GM19397 (cell line): ENCODE results near the gene ISM2.
"Not testable (repeated sequence)": the region's sequence is repeated elsewhere in the genome, so short reads cannot be mapped to it uniquely, and the experiment has no call there.

Source experiments
- ATAC-seq: cut with Tn5 transposase; IDR thresholded peaks from one replicate; pipeline ENCODE4 v1.9.1; 2021; ENCODE audit warnings: mild to moderate bottlenecking, moderate library complexity; ENCODE audit not compliant: unreplicated experiment

The ISM2 gene

DNA sequence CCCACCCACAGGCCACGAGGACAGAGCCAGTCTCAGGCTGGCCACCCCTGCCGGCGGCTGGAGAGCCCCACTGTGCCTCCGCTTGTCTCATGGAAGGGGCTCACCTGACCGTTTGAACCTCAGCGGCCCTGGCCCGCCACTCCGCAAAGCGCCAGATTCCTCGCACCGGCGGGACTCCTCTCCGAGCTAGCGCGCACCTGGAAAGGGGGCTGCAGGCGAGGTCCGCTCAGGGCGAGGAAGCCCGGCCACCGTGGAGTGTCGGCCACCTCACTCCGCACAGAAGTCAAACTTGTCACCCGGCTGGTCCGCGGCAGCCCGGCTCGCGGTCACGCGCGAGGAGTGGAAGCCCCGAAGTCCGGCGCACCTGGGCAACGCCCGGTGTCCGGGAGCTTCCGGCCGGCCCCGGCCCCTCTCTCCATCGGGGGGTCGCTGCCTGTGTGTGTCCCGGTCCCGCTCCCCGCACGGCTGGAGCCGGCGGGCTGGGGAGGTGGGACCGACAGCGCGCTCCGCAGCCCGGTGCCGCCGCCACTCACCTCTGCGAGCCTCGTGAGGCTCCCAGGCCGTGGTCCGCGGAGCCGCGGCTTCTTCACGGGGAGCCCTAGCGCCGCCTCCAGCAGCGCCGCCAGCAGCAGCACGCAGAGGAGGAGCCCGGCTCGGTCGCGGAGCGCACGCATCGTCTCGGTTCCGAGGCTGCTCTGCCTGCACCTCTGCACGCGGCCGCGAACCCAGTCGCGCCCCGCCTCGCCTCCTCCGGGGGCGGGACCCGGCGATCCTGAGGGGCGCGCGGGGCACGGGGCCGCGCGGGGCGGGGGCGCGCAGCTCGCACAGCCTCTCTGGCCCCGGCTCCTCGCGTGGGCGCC, at the start of gene ISM2:
Gene ISM2, minus strand, starts transcription at position 697 of the 860 bp plus-strand sequence. Its CDS starts 23 bp downstream, at position 674.
- ATAC-seq, result peak; percentile 68

DNA sequence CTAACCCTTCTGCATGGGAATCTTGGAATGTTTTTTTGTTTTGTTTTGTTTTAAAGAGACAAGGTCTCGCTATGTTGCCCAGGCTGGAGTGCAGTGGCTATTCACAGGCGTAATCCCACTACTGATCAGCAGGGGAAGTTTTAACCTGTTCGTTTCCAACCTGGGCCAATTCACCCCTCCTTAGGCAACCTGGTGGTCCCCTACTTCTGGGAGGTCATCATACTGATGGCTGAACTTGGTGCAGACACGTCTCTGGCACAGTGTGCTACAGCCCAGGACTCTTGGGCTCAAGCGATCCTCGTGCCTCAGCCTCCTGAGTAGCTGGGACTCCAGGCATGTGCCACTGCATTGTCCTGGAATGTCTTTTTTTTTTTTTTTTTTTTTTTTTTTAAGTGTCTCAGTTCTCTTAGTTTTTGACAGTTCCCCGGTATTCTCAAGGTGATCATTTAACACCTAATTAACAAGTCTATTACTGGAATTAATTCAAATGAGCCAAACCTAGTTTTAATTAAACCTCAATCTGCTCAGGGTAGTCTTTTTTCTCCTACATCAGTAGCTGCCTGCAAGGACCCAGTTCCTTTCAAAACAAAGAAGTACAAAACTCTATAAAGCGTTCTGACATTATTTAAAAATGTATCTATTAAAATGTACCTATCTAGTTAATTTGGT, 49.0 kb upstream of the ISM2 start:
- ATAC-seq, result no peak

DNA sequence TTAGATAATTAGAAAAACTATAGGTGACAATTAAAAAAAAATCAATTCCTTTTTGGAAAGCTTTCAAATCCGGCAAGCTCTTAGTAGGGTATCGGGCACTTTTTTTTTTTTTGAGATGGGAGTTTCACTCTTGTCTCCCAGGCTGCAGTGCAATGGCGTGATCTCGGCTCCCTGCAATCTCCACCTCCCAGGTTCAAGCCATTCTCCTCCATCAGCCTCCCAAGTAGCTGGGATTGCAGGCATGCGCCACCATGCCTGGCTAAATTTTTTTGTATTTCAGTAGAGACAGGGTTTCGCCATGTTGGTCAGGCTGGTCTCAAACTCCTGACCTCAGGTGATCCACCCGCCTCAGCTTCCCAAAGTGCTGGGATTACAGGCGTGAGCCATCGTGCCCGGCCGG, 46.6 kb upstream of the ISM2 start:
- ATAC-seq, result not testable (repeated sequence)

DNA sequence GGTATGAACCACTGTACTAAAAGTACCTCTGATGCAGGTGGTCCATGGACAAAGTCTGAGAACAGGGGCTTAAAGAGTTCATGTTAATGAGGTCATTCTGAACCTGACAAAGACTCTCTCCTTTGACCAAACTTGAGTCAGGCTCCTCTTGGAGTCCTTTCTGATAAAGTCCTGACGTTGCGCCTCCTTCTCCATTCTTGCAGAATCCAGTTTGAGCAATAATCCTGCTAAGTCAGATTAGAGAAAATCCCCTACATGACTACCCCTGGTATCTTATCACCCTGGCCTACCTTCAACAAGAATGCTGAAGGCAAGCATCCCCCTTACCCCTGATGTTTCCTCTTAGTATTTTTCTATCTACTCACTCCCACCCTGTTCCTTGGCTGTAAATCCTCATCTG, 46.0 kb upstream of the ISM2 start:
- no peak for ATAC-seq

DNA sequence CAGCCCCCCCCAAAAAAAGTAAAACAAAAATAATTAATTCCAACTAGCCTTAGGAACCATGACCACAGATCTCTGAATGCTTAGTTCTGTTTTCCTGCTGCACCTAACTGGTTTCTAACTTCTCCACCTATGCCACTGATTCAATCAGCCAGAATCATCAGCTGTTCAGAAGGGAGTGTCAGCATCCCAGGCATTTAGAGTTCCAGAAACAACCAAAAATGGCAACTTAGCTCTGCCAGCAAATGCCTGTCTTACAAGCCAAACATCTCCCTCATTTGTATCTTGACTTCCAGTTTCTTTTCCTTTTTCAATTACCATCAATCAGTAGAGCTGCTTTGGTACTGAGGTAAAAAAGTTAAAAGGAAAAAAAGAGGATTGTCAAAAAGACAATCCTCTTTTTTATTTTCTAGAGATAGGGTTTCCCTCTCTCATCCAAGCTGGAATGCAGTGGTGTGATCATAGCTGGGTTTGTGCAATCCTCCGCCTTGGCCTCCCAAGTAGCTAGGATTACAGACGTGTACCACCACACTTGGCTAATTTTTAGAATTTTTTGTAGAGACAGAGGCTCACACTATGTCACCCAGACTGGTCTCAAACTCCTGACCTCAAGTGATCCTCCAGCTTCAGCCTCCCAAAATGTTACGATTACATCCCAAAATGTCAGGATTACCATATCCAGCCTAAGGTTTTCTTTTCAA, 45.2 kb upstream of the ISM2 start:
- no peak for ATAC-seq

DNA sequence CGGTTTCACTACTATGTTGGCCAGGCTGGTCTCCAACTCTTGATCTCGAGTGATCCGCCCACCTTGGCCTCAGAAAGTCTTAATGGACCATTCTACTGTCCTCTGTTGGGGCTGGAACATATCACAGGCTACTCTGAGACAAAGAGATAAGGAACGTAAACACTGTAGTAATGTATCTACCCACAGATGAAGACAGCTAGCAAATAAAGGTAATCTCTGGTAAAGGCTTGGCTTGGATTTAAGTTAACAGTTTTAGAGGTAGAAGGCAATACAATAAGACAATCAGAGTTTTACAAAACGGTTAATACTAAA, 44.6 kb upstream of the ISM2 start:
- ATAC-seq, result no peak

DNA sequence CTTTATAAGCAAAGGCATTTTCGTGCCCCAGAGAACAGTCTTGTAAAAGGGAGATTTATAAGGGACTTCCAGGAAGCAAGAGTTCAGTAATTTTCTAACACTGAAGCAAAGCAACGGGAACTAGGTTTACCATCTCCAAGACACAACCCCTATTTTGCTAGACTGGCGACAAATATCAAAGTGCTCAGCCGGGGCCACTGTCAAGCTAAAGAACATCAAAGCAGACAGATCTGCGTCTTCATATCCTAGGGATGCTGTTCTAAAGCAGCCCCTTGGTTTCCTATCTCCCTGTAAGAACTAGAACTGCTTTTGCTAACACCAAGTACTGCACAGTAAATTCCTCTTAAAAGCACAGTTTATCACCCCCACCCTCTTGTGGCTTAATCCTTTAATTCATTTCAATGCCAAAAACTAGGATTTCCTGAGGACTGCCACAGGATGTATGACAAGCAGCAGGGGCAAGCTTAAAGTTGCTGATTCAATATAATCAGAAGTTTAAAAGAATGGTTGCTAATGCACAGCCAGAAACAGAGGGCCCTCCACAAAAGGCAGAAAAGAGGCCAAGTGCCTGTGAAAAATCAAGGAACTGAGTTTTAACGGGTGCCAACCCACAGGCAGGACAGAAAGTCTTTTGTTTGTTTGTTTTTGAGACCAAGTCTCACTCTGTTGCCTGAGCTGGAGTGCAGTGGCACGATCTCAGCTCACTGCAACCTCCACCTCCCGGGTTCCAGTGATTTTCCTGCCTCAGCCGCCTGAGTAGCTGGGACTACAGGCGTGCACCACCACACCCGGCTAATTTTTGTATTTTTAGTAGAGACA, 44.0 kb upstream of the ISM2 start:
- ATAC-seq, result no peak

DNA sequence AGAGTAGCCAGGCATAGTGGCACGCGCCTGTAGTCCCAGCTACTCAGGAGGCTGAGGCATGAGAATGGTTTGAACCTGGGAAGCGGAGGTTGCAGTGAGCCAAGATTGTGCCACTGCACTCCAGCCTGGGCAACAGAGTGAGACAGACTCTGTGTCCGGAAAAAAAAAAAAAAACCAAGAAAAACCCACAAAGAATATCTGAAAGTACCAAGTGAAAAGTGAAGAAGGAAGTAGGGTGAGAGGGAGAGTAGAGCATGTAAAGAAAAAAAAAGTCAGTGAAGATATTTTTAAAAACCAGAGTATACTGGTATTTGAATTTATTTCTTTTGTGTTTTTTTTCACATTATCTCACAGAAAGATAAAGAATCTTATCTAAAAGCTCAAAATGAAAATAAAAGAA, 43.3 kb upstream of the ISM2 start:
- ATAC-seq, result no peak

DNA sequence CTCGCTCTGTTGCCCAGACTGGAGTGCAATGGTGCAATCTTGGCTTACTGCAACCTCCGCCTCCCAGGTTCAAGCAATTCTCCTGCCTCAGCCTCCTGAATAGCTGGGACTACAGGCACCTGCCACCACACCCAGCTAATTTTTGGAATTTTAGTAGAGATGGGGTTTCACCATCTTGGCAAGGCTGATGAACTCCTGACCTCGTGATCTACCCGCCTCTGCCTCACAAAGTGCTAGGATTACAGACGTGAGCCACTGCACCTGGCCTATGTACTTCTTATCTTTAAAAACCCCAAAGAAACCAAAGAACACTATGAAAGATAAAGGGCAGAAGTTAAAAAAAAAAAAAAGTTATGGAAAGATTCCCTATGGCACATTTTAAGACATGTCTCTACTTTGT, 38.3 kb upstream of the ISM2 start:
- ATAC-seq, result not testable (repeated sequence)

DNA sequence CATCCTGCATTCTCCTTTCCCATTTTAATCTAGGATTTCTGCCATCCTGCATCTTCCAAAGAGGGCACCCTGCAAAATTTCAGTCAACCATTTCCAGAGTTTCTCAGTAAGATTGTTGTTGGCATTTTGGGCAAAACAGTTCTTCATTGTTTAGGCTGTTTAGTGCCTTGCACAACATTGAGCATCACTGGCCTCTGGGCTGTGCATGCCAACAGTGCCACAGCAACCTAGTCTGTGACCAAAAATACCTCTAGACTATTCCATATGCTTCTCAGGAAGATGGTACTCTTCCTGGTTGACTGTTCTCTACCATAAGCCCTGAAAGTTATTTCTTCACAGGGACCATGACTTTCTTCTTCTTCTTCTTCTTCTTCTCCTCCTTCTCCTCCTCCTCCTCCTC, 32.5 kb upstream of the ISM2 start:
- ATAC-seq, result no peak

DNA sequence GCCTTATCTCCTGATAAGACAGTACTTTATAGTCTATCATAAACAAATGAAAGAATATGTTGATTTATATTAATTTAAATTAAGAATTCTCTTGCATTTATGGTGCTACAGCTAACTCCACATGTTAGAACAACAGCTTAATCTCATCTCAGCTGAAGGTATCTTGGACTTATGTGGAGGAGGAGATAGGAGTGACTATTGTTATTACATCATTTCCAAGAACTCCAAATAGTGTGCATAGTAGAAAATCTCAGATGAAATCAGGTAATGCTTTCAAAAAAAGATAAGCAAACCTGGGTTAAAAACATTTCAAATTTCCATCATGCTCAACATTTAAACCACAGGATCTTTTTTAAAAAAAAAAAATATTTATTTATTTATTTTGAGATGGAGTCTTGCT, 31.3 kb upstream of the ISM2 start:
- no peak for ATAC-seq

DNA sequence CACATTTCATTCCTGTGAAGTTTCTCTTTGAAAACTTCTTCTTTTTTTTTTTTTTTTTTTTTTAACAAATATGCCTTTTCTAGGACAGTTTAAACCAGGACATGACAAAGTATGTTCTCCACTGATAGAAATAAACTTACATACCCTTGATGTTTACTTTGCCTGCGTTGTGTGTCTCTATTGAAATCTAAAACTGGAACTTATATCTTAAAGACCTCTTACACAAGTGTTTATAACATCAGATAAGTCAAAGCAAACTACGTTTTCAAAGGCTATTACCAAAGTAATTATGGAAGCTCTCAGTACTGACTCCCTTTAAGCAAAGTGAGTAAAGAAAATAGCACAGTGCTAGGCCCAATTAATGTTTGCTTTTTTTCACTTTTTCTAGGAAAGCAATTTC, 30.6 kb upstream of the ISM2 start:
- no peak for ATAC-seq

DNA sequence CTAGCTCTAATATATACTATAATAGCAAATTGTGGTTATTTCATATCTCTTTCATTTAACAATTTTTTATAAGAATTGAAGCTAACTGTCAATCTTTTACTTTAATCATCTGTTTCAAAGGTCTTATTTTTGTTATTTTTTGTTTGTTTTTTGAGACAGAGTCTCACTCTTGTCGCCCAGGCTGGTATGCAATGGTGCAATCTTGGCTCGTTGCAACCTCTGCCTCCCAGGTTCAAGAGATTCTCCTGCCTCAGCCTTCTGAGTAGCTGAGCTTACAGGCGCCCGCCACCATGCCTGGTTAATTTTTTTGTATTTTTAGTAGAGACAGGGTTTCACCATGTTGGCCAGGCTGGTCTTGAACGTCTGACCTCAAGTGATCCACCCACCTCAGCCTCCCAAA, 30.1 kb upstream of the ISM2 start:
- ATAC-seq, result not testable (repeated sequence)

DNA sequence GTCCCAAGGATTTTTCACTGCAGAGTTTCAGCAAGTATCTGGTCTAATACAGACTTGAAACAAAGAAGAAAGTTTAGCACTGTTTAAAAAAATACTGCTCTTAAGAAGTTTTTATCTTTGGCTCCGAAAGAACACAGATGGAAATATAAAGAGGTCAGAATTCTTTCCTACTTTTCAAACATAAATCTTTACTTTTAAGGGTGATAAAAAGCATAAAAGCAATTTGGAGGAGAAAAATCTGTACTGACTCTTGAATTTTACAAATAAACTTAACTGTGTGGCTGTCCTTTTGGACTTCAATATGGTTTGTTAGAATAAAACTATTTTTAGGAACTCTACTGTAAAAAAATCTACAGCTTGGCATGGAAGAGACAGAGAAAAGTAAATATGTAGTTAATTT, 27.6 kb upstream of the ISM2 start:
- ATAC-seq, result no peak

DNA sequence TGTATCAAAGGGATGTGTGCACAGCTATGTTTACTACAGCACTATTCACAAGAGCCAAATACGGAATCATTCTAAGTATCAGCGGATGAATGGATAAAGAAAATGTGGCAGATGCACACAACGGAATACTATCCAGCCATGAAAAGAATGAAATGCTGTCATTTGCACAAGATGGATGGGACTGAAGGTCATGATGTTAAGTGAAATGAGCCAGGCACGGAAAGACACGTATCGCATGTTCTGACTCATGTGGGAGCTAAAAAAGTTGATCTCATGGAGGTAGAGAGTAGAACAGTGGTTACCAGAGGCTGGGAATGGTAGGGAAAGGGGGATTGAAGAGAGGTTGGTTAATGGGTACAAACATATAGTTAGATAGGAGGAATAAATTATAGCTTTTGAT, 25.9 kb upstream of the ISM2 start:
- no peak for ATAC-seq

DNA sequence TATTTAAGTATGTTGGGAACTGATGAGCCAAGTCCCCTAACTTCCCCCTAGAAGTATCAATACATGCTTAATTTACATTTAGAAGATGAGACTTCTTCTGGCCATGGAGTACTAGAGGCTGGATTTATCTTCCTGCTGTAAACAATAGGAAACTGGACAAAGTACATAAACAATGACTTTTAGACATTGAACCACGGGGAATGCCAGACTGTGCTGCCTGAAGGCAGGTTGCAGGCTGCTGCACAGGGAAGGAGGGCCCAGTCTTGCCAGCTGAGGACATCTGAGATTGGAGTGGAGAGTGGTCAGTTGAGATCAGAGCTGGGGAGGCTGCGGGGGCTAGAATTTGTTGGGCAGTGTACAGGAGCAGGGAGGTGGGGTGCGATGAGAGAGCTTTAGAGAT, 24.5 kb upstream of the ISM2 start:
- ATAC-seq, result no peak

DNA sequence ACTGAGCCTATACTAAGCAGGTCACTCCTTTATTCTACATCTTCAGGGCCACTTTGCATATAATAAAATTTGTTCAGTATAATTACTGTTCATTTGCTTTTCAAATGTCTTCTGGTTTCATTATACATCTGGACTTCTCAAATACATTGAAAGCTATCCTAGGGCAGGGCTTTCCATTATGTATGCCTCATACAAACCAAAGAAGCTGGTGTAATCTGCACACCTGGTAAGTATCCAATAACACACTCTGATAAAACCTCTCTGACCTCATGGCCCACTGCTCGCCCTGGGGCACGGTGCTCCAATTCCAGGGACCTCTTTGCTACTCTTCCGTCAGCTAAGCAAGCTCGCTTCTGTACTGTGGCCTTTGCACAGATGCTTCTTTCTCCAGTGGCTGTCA, 21.9 kb upstream of the ISM2 start:
- ATAC-seq, result no peak

DNA sequence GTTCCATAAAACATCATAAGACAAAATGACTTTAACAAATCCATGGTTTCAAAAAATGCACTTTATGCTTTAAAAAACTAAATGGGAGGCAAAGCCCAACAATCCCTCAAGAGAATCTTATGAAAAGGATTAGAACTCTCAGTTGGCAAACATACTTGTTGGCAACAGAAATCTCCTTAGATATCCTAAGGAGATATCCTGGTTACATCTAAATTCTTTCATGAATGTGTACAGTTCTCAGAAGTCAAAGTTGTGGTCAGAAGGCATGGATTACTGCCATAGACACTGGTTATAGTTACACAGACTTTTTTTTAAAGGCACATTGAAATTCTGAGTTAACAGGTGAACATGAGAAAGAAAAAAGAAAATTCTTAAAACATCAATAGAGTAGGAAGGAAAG, 17.5 kb upstream of the ISM2 start:
- ATAC-seq, result no peak

DNA sequence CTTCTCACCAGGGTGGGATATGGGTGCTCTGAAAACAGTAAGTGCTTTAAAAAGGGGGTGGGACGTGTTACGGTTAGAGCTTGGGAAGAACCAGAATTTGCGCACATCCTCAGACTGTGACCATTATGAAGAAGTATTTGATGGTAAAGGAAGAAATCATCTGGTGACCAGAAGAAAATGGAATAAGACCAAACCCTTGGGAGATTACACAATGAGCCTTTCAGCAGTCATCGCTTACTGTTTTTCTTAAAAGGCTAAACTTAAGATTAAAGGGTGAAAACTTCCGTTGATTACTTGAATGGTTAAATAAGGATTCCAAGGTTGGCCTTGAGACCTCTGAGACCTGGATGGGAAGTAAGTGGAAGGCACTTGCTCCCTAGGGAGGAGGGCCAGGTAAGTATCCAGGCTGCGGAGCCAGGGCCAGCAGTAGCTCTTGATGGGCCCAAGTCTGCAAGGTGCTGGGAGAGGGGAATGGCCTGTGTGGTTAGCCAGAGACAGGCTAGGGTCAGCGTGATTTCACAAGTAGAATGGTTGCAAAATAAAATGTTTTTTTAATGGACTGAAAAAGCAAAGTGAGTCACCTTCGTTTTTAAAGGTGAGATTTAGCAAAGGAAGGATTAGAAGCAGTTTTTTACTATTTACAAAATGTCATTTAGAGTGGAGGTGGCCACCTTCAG, 13.0 kb upstream of the ISM2 start:
- ATAC-seq, result no peak

DNA sequence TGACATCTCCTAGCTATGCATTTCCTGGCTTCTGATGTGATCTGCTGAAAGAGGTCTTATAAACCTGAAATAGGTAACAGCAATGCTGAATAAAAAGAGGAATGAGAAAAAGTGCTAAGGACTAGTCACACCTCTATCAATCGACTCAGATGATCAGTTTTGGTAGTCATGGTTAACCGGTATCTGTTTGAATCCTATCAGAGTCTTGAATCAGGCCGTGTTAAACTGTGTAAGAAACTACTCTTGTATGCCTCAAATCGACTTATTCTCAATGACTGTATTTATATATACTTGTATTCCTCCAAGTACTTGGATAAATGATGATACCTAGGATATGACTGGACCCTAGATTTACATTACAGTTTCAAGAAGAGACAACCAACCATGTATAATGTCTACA, 10.8 kb upstream of the ISM2 start:
- no peak for ATAC-seq

DNA sequence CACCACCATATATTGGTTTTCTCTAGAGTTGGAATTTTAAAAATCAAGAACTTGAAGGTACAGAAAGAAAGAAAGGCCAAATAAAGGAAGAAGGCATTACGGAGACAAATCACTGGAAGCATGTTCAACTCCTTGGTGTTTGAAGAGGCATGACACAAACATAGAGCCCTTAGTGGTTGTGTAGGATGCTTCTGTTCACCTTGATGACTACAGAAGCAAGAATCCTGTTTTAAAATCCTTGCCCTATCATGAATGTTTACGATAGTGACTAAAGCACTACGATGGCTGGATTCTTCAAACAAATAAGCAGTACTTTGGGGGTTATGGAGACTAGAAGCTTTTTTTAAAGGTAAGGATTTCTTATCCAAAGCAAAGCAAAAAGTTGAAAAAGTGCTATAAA, 10.3 kb upstream of the ISM2 start:
- no peak for ATAC-seq
